ENCODE data around the gene XRRA1.

GRCh38 chr11:74844072-74844471 is 104.8 kb downstream of the XRRA1 start:
- TF ChIP-seq CTCF (conservative IDR thresholded peaks at IDR 0.05; ENCODE audit: low read length) (no peak), EZH2phosphoT487 (IDR thresholded peaks at IDR 0.05; ENCODE audit: borderline replicate concordance) (no peak)
